ENCODE data around the gene DLG5.

The DLG5 gene

DNA sequence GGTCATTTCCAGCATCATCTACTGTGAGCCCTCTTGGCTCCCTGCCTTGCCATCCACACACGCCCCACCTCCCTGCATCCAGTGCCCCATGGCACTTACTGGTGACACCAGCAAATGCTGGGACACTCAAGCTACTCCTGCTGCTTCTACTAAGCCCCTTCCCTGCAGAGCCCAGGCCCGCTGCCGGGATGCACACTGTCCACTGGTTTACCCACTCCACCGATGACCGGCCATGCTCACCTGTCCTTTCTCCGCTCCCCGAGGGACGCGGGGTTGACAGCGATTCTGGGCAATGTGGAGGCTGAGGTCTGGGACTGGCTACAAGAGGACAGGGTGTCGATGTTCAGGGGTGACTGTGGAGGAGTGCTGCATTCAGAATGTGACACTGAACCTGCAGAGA is 110.2 kb downstream of the DLG5 start:
- Histone ChIP-seq H3K27me3 (ENCODE audit: insufficient read depth, low read length) (no peaks in the 10 kb centered on the region), H3K4me1 (ENCODE audit: insufficient read depth, low read length) (no peaks in the 10 kb centered on the region), H3K36me3 (ENCODE audit: insufficient read depth, low read length) (peaks cover 81% of the 10 kb centered on the region), H2AFZ (ENCODE audit: low read depth, low read length) (no peak overlapping the region), H3K4me3 (ENCODE audit: low read length) (no peak overlapping the region), H3K9me3 (ENCODE audit: low read length) (no peaks in the 10 kb centered on the region)

DNA sequence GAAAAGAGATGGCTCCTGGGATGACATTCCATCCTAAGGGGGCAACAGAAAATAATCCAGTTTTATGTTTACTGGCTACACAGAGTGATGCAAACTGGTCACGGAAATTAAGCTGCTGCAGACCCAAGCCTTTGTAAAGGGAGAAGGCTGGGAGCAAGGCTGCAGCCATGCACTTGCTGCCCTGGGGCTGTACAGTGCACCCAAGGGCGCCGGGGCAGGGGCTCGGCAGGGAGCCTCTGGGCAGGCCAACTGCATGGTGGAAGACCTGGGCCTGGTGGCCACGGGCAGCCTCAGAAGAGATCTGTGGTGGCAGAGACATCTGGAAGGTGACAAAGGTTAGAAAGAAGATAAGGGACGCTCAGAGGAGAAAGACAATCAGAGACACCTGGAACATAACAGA is 113.8 kb downstream of the DLG5 start:
- Histone ChIP-seq H2AFZ (ENCODE audit: low read depth, low read length) (no peak overlapping the region), H3K4me3 (ENCODE audit: low read length) (no peak overlapping the region), H3K4me1 (ENCODE audit: insufficient read depth, low read length) (no peaks in the 10 kb centered on the region), H3K27me3 (ENCODE audit: insufficient read depth, low read length) (no peaks in the 10 kb centered on the region), H3K9me3 (ENCODE audit: low read length) (no peaks in the 10 kb centered on the region), H3K36me3 (ENCODE audit: insufficient read depth, low read length) (peaks cover 77% of the 10 kb centered on the region)

DNA sequence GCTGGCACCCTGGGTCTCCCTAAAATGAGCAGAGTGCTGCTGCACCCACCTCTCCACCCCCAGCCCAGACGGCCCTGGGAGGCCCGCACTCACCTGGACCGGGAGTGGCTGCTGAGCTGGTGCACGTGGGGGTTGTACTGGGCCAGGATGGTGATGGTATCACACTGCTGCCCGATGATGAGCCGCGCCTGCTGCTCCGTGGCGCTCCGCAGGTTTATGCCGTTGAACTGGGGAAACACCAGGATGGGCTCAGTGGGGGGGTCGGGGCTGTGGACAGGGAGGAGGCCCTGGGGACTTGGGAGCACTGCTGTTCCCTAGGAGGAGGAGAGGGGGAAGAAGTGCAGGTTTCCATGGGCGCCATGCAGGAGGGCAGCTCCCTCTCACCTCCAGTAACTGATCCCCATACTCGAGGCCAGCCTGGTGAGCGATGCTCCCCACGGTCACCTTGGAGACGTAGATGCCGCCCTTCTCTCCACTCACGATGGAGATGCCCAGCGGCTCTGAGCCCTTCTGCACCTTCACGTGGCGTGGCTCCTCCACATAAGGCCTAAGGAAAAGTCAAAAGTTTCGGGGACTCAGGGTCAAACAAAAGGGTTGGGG is 114.6 kb downstream of the DLG5 start:
- Histone ChIP-seq H3K9me3 (ENCODE audit: low read length) (no peaks in the 10 kb centered on the region), H2AFZ (ENCODE audit: low read depth, low read length) (no peak overlapping the region), H3K4me3 (ENCODE audit: low read length) (no peak overlapping the region), H3K27me3 (ENCODE audit: insufficient read depth, low read length) (no peaks in the 10 kb centered on the region), H3K36me3 (ENCODE audit: insufficient read depth, low read length) (peaks cover 76% of the 10 kb centered on the region), H3K4me1 (ENCODE audit: insufficient read depth, low read length) (no peaks in the 10 kb centered on the region)

DNA sequence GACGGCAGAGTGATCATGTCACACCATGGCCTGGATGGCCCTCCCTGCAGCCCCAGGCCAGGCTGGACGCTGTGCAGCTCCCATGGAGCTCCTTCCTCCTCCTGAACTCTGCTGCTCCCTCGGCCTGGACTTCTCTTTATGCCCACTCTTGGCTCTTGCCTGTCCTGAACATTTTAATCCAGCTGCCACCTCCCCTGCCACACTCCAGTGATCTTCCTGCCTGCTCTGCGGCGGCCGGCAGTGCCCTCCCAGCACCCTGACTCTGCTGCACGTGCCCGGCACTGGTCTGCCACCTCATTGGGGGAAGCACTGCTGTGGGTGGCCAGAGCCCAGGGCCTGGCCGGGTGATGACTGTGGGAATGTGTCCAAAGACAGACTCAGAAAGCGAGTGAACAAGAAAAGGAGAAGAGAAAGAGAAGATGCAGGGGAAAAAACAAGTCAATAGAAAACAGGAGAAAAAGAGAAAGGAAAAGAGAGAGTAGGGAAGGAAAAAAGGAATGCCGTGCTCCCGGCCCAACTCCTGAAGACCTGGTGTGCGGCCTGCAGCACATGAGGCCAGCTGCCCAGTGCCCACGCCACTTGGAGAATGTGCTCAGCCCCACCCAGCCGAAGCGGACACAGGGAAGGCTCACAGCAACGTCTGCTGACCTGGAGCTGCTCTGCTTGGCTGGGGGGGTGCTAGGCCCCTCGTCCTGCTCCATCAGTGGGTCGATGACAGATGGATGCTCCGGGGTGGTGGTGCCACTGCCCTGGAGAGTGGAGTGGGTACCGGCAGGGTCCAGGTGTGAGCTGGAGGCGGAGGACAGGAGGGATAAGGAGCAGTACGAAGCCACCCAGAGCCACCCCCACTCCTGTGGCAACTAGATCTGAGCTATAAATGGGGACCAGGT is 115.9 kb downstream of the DLG5 start:
- Histone ChIP-seq H3K27me3 (ENCODE audit: insufficient read depth, low read length) (no peaks in the 10 kb centered on the region), H3K4me1 (ENCODE audit: insufficient read depth, low read length) (no peaks in the 10 kb centered on the region), H3K9me3 (ENCODE audit: low read length) (no peaks in the 10 kb centered on the region), H2AFZ (ENCODE audit: low read depth, low read length) (no peak overlapping the region), H3K4me3 (ENCODE audit: low read length) (no peak overlapping the region), H3K36me3 (ENCODE audit: insufficient read depth, low read length) (peaks cover 76% of the 10 kb centered on the region)

DNA sequence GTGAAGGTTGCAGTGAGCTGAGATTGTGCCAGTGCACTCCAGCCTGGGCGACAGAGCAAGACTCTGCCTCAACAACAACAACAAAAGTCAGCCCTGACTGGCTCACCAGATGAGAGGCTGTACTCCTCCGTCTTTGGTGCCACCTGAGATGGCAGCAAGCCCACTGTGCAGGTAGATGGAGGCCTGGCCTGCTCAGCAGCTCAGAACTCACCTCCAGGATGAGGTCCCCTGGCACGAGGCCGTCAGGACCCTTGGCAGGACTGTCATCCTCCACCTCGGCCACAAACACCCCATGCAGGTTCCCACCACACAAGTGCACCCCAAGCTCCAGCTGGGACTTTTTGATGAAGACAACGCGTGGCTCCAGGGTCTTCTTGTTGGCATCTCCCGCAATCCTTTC is 117.2 kb downstream of the DLG5 start:
- no peaks in the 10 kb centered on the region for H3K27me3 ChIP-seq (ENCODE audit: insufficient read depth, low read length)
- peaks cover 79% of the 10 kb centered on the region for H3K36me3 ChIP-seq (ENCODE audit: insufficient read depth, low read length)
- H3K4me1 ChIP-seq (ENCODE audit: insufficient read depth, low read length) = no peaks in the 10 kb centered on the region
- H2AFZ ChIP-seq (ENCODE audit: low read depth, low read length) = no peak overlapping the region
- no peak overlapping the region for H3K4me3 ChIP-seq (ENCODE audit: low read length)
- H3K9me3 ChIP-seq (ENCODE audit: low read length) = no peaks in the 10 kb centered on the region

DNA sequence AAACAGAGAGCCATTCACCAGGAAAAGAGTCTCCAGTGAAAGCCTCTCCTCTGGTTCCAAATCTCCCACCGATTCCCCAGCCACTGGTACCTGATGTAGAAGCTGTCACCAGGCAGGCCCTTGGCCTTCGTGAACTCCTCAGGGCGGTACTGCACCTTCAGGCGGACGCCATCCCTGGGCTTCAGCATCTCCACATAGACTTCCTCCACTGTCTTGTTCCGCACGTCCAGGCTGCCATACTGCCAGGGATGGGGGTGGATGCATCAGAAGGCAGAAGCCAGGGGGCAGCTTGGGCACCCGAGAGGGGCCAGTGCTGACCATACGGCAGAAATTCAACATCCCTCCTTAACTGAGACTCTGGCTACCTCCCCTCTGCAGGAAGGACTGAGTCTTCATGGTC is 118.8 kb downstream of the DLG5 start:
- H3K4me3 ChIP-seq (ENCODE audit: low read length) = no peak overlapping the region
- H3K27me3 ChIP-seq (ENCODE audit: insufficient read depth, low read length) = no peaks in the 10 kb centered on the region
- no peaks in the 10 kb centered on the region for H3K9me3 ChIP-seq (ENCODE audit: low read length)
- H3K4me1 ChIP-seq (ENCODE audit: insufficient read depth, low read length) = no peaks in the 10 kb centered on the region
- H3K36me3 ChIP-seq (ENCODE audit: insufficient read depth, low read length) = peaks cover 82% of the 10 kb centered on the region
- H2AFZ ChIP-seq (ENCODE audit: low read depth, low read length) = no peak overlapping the region

DNA sequence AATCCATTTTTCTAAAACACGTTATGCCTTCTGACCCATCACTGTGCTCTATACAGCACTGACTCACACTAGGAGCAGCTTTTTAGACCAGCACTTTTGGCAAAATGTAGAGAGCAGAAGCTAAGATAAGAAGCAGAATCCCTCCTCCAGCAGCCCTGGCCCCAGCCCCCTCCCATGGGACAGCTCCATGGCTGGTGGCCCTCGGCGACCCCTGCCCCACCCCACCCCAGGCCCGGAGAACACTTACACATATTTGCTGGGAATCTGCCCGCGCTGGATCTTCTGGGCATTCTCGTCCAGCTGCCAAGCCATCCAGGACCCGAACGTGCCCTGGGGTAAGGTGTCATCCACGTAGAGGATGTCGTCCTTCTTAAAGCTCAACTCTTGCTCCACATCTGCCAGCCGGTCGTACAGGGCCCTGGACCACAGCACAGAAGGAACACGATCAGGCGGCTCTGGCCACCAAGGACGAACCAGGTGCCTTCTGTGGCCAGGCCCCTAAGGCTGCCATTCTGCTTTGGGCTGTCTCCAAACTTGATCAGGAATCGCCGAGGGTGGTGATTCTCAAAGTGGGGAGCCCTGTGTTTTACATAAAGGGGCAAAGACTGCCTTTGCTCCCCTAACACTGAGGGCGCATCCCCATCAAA is 119.9 kb downstream of the DLG5 start:
- no peak overlapping the region for H3K4me3 ChIP-seq (ENCODE audit: low read length)
- no peak overlapping the region for H2AFZ ChIP-seq (ENCODE audit: low read depth, low read length)
- H3K27me3 ChIP-seq (ENCODE audit: insufficient read depth, low read length) = no peaks in the 10 kb centered on the region
- no peaks in the 10 kb centered on the region for H3K9me3 ChIP-seq (ENCODE audit: low read length)
- H3K36me3 ChIP-seq (ENCODE audit: insufficient read depth, low read length) = peaks cover 80% of the 10 kb centered on the region
- peaks cover under 1% of the 10 kb centered on the region for H3K4me1 ChIP-seq (ENCODE audit: insufficient read depth, low read length)

DNA sequence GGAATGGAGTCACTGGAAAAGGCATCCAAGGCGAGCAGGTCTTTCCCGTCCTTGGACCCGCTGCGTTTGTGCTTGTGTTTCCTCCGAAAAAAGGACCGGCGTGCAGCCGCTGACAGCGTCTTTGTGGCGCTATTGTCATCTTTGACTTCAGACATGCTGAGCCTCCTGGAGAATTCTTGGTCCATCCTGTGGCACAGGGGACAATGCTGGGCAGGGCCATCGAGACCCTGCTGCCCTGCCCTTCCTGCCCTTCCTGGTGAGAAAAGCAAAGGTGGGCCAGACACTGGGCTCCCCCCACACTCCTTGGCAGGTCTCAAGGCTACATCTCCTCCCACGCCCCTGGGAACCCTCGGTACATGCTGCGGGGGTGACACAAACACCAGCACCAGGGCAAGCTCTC is 120.9 kb downstream of the DLG5 start:
- Histone ChIP-seq H3K4me3 (ENCODE audit: low read length) (no peak overlapping the region), H2AFZ (ENCODE audit: low read depth, low read length) (no peak overlapping the region), H3K4me1 (ENCODE audit: insufficient read depth, low read length) (peaks cover 7% of the 10 kb centered on the region), H3K36me3 (ENCODE audit: insufficient read depth, low read length) (peaks cover 78% of the 10 kb centered on the region), H3K27me3 (ENCODE audit: insufficient read depth, low read length) (no peaks in the 10 kb centered on the region), H3K9me3 (ENCODE audit: low read length) (no peaks in the 10 kb centered on the region)

DNA sequence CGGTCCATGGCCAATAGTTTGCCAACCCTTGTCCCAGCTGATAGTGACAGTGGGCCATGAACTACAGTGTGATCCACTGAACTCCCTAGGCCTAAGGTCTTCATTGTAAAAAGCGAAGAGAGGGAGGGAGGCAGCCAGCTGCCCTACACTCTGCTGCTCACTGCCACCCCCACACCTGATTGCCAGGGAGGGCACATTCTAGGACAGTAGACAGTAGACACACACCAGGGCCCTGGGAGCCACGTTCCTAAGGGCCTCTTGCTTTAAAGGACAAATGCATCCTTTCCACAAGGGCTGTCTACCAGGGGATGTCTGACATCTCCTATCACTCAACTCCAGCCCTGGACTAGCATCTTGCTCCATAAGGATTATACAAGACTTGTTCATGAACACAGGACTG is 122.2 kb downstream of the DLG5 start:
- Histone ChIP-seq H3K27me3 (ENCODE audit: insufficient read depth, low read length) (no peaks in the 10 kb centered on the region), H3K9me3 (ENCODE audit: low read length) (no peaks in the 10 kb centered on the region), H3K36me3 (ENCODE audit: insufficient read depth, low read length) (peaks cover 73% of the 10 kb centered on the region), H3K4me3 (ENCODE audit: low read length) (no peak overlapping the region), H2AFZ (ENCODE audit: low read depth, low read length) (no peak overlapping the region), H3K4me1 (ENCODE audit: insufficient read depth, low read length) (peaks cover 7% of the 10 kb centered on the region)

DNA sequence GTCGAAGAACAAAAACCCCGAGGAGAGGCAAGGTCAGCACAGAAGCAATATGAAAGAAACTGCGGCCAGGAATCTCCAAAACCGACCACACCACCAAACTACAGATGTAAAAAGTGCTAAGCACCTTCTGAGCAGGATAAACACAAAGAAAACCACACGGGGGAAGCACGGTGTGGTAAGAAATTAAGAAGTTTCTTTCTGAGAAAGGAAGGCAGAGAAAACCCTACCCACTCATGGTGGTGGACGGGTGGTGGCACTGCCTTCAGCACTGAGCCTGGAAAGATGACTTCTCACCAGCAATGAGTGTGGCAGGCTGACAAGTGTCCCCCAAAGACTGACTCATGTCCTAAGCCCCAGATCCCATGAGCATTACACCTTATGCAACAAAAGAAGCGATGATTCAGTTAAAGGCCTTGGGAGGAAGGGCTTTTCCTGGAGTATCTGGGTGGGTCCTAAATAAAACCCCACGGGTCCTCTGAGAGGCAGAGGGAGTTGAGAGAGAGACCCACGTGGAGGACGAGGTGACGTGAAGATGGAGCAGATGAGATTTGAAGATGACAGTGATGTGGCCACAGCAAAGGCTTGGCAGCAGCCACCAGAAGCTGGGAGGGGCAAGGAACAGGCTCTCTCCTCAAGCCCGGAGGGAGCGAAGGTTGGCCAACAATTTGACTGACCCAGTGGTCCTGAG is 124.9 kb downstream of the DLG5 start:
- peaks cover 73% of the 10 kb centered on the region for H3K36me3 ChIP-seq (ENCODE audit: insufficient read depth, low read length)
- H3K4me3 ChIP-seq (ENCODE audit: low read length) = no peak overlapping the region
- H2AFZ ChIP-seq (ENCODE audit: low read depth, low read length) = no peak overlapping the region
- peaks cover 7% of the 10 kb centered on the region for H3K4me1 ChIP-seq (ENCODE audit: insufficient read depth, low read length)
- no peaks in the 10 kb centered on the region for H3K9me3 ChIP-seq (ENCODE audit: low read length)
- H3K27me3 ChIP-seq (ENCODE audit: insufficient read depth, low read length) = no peaks in the 10 kb centered on the region

DNA sequence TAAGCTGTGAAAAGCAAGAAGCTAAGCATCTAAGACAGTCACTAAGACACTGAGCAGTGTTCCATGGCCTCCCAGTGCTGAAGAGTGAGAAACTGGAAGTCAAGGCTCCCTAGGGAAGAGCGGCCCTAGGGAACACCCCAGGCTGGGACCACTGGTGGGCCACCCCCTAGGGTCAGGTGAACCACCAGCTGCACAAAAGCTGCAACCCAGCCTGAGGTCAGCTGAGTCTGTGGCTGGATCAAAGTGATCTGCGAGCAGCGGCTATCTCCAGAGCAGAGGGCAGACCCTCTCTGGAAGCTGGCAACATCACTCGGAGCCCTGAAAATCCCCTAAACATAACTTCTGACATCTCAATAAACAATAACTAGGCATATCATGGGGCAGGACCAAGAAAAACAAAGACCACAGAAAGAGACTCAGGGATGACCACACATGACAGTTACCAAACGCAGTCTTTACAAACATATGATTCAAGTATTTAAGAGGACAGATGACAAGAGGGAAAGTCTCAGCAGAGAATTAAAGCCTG is 125.8 kb downstream of the DLG5 start:
- peaks cover 73% of the 10 kb centered on the region for H3K36me3 ChIP-seq (ENCODE audit: insufficient read depth, low read length)
- H3K9me3 ChIP-seq (ENCODE audit: low read length) = no peaks in the 10 kb centered on the region

DNA sequence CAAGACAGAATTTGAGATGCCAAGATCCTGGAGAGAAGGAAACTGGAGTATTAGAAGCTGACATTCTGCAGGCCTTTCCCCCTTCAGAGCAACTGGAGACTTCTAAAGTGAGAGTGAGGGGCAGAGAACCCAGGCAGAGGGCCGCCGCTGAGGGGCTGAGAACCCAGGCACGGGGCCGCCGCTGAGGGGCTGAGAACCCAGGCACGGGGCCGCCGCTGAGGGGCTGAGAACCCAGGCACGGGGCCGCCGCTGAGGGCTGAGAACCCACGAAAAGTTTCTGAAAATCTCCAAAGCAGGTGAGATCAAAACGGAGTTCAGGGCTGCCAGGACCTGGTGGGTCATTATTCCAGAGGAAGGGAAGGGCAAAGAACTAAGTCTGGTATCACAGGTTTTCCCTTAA is 126.2 kb downstream of the DLG5 start:
- Histone ChIP-seq H3K4me1 (ENCODE audit: insufficient read depth, low read length) (peaks cover 7% of the 10 kb centered on the region), H3K36me3 (ENCODE audit: insufficient read depth, low read length) (peaks cover 73% of the 10 kb centered on the region), H3K4me3 (ENCODE audit: low read length) (no peak overlapping the region), H2AFZ (ENCODE audit: low read depth, low read length) (no peak overlapping the region), H3K9me3 (ENCODE audit: low read length) (no peaks in the 10 kb centered on the region), H3K27me3 (ENCODE audit: insufficient read depth, low read length) (no peaks in the 10 kb centered on the region)

More for the DNA sequence above, 125.8 kb downstream of the DLG5 start:
- Histone ChIP-seq H3K4me3 (ENCODE audit: low read length) (no peak overlapping the region), H3K27me3 (ENCODE audit: insufficient read depth, low read length) (no peaks in the 10 kb centered on the region), H2AFZ (ENCODE audit: low read depth, low read length) (no peak overlapping the region), H3K4me1 (ENCODE audit: insufficient read depth, low read length) (peaks cover 7% of the 10 kb centered on the region)

DNA sequence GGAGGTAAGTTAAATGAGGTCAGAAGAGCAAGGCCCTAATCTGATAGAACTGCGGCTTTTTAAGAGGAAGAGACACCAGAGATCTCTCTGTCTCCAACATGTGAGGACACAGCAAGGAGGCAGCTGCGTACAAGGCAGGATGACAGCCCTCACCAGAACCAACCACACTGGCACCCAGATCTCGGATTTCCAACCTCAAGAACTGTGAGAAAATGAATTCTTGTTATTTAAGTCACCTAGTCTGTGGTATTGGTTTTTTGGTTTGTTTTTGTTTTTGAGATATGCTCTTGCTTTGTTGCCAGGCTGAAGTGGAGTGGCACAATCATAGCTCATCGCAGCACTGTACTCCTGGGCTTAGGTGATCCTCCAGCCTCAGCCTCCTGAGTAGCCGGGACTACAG is 127.2 kb downstream of the DLG5 start:
- Histone ChIP-seq H3K9me3 (ENCODE audit: low read length) (no peaks in the 10 kb centered on the region), H3K27me3 (ENCODE audit: insufficient read depth, low read length) (no peaks in the 10 kb centered on the region), H3K4me1 (ENCODE audit: insufficient read depth, low read length) (peaks cover 7% of the 10 kb centered on the region), H2AFZ (ENCODE audit: low read depth, low read length) (no peak overlapping the region), H3K36me3 (ENCODE audit: insufficient read depth, low read length) (peaks cover 74% of the 10 kb centered on the region), H3K4me3 (ENCODE audit: low read length) (no peak overlapping the region)
